ENCODE results near the gene ARHGDIB. TPM values are rescaled to one million over a fixed set of nuclear protein-coding genes. Genes with fewer than 3 reads are reported as not detected.

ARHGDIB gene
- total RNA-seq, 1 donor from 2014 or later, result not detected

GRCh38 chr12:14959463-14959862 lies 1.9 kb downstream of the ARHGDIB start:
- no peak for DNase-seq (ENCODE audit: low spot score)
- H3K9me3 Mint-ChIP-seq, result no peaks in the 10 kb centered on the region
- no peak for TF ChIP-seq EZH2phosphoT487 (IDR thresholded peaks at IDR 0.05)
- no peak for TF ChIP-seq EZH2 (IDR thresholded peaks at IDR 0.05)
- no peak for TF ChIP-seq CTCF (IDR thresholded peaks at IDR 0.05)
- H4K20me1 ChIP-seq (ENCODE audit: low read depth), result no peaks in the 10 kb centered on the region
- H3K9ac ChIP-seq, result no peak overlapping the region
- H3K4me3 ChIP-seq, result no peak overlapping the region
- no peaks in the 10 kb centered on the region for H3K4me1 Mint-ChIP-seq
- no peak overlapping the region for H3K4me2 ChIP-seq
- no peaks in the 10 kb centered on the region for H3K9me3 ChIP-seq (ENCODE audit: low read depth)
- H3K36me3 Mint-ChIP-seq, result no peaks in the 10 kb centered on the region
- no peak overlapping the region for H3K27ac ChIP-seq
- H3K79me2 ChIP-seq (ENCODE audit: low read depth), result no peaks in the 10 kb centered on the region
- no peaks in the 10 kb centered on the region for H3K4me1 ChIP-seq
- H3K27me3 ChIP-seq, result no peaks in the 10 kb centered on the region
- no peaks in the 10 kb centered on the region for H3K36me3 ChIP-seq
- H2AFZ ChIP-seq (replicated peaks), result no peak overlapping the region
- peaks cover 3% of the 10 kb centered on the region for H3K27me3 Mint-ChIP-seq (ENCODE audit: insufficient read depth, low read depth)
- no peaks in the 10 kb centered on the region for H3F3A ChIP-seq (ENCODE audit: low read depth)
- H3K27ac Mint-ChIP-seq, result no peak overlapping the region
- H3K4me3 Mint-ChIP-seq, result no peak overlapping the region

- Mint-ChIP-seq H3K4me1 (no peaks in the 10 kb centered on the region), H3K9me3 (no peaks in the 10 kb centered on the region), H3K27ac (no peak overlapping the region), H3K36me3 (no peaks in the 10 kb centered on the region), H3K27me3 (ENCODE audit: insufficient read depth, low read depth) (peaks cover 3% of the 10 kb centered on the region), H3K4me3 (no peak overlapping the region)
- H3K9ac ChIP-seq, result no peak overlapping the region
- H3K9me3 ChIP-seq (ENCODE audit: low read depth), result no peaks in the 10 kb centered on the region
- no peaks in the 10 kb centered on the region for H3K4me1 ChIP-seq
- TF ChIP-seq CTCF (IDR thresholded peaks at IDR 0.05) (no peak), EZH2phosphoT487 (IDR thresholded peaks at IDR 0.05) (no peak), EZH2 (IDR thresholded peaks at IDR 0.05) (no peak)
- no peaks in the 10 kb centered on the region for H3K36me3 ChIP-seq
- no peak for DNase-seq (ENCODE audit: low spot score)
- H3K27ac ChIP-seq, result no peak overlapping the region
- no peaks in the 10 kb centered on the region for H3F3A ChIP-seq (ENCODE audit: low read depth)
- no peaks in the 10 kb centered on the region for H3K27me3 ChIP-seq
- no peaks in the 10 kb centered on the region for H3K79me2 ChIP-seq (ENCODE audit: low read depth)
- no peaks in the 10 kb centered on the region for H4K20me1 ChIP-seq (ENCODE audit: low read depth)
- no peak overlapping the region for H2AFZ ChIP-seq (replicated peaks)
- no peak overlapping the region for H3K4me2 ChIP-seq
- H3K4me3 ChIP-seq, result no peak overlapping the region
Observed at GRCh38 chr12:14959126-14959440, 2.3 kb downstream of the ARHGDIB start.

DNA sequence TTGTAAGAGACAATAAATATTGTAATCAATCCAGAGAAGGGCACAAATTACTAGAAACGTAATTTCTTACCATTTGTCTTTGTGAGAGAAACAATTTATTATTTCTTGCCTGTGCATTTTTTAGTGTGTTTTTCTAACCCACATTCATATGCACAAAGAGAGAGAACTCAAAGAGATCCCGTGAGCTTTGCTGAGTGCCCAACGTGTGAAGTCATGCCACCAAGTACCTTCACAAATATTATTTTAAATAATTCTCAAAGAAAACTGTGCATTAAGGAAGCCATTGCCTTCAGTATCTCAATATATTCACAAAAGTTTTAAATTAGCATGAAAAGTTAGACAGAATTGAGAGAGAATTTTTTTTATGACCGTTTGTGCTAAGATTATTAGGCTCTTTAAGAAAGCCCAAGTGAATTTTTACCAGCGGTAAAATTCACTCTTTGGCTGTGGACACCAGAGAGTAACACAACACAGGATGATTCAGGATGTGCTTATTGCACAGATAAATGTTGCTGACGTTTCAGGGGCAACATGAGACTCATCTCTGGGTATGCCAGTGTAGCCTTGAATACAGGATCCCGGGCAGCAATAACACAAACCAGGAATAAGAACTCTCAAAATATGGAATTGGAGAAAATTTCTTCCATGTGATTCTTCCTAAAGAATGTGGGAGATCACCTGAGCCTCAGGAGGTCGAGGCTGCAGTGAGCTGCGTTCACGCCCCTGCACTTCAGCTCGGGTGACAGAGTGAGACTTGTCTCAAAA lies 2.9 kb downstream of the ARHGDIB start:
- no peaks in the 10 kb centered on the region for H3K4me1 Mint-ChIP-seq
- Histone ChIP-seq H3K4me2 (no peak overlapping the region), H4K20me1 (ENCODE audit: low read depth) (no peaks in the 10 kb centered on the region), H3K4me3 (no peak overlapping the region), H3F3A (ENCODE audit: low read depth) (no peaks in the 10 kb centered on the region), H3K27me3 (no peaks in the 10 kb centered on the region), H3K36me3 (no peaks in the 10 kb centered on the region), H3K9ac (no peak overlapping the region), H3K9me3 (ENCODE audit: low read depth) (no peaks in the 10 kb centered on the region), H3K27ac (no peak overlapping the region), H2AFZ (replicated peaks) (no peak overlapping the region), H3K4me1 (no peaks in the 10 kb centered on the region), H3K79me2 (ENCODE audit: low read depth) (no peaks in the 10 kb centered on the region)
- H3K27me3 Mint-ChIP-seq (ENCODE audit: insufficient read depth, low read depth), result peaks cover 3% of the 10 kb centered on the region
- no peak overlapping the region for H3K27ac Mint-ChIP-seq
- DNase-seq (ENCODE audit: low spot score), result no peak
- H3K36me3 Mint-ChIP-seq, result no peaks in the 10 kb centered on the region
- no peak for TF ChIP-seq EZH2phosphoT487 (IDR thresholded peaks at IDR 0.05)
- no peak for TF ChIP-seq EZH2 (IDR thresholded peaks at IDR 0.05)
- TF ChIP-seq CTCF (IDR thresholded peaks at IDR 0.05), result no peak
- H3K9me3 Mint-ChIP-seq, result no peaks in the 10 kb centered on the region
- H3K4me3 Mint-ChIP-seq, result no peak overlapping the region

Data from neural progenitor cell (in vitro differentiated cells).